Uterus (tissue), 2 donors: Measurements from ENCODE around the gene RPP38.

ENCODE experiments used
- POLR2A ChIP-seq, 2 donors: fragments of 450-650 bp; IDR thresholded peaks; one replicate each; pipeline ENCODE4 v1.6.1; 2016; ENCODE audit warnings: antibody characterized with exemption in 2 of 2, mild to moderate bottlenecking in 1 of 2, moderate library complexity in 1 of 2
- TF ChIP-seq, protein P1 (sequence below), 4 experiments: fragments of 200-600 bp in 2 of 4; fragments of 450-650 bp in 2 of 4; sonication (generic) in 2 of 4; IDR thresholded peaks; one replicate each; pipeline ENCODE4 v1.5.1; 2016 to 2019; ENCODE audit warnings: antibody characterized with exemption in 4 of 4, mild to moderate bottlenecking in 2 of 4, moderate library complexity in 1 of 4

DNA sequence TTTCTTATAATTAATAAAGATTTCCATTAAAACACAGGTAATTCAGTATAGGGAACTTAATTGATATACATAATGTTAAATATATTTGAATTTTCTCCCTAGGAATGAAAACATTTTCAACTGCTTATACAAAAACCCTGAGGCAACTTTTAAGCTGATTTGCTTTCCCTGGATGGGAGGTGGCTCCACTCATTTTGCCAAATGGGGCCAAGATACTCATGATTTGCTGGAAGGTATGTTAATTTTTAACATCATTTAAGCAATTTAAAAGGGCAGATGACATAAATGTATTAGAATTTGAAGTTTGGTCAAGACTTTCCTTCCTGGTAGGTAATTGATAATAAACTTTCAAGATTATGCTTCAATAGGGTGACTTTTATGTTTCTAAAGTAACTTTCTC, 47.6 kb upstream of the RPP38 start:
- TF ChIP-seq, protein P1, sequence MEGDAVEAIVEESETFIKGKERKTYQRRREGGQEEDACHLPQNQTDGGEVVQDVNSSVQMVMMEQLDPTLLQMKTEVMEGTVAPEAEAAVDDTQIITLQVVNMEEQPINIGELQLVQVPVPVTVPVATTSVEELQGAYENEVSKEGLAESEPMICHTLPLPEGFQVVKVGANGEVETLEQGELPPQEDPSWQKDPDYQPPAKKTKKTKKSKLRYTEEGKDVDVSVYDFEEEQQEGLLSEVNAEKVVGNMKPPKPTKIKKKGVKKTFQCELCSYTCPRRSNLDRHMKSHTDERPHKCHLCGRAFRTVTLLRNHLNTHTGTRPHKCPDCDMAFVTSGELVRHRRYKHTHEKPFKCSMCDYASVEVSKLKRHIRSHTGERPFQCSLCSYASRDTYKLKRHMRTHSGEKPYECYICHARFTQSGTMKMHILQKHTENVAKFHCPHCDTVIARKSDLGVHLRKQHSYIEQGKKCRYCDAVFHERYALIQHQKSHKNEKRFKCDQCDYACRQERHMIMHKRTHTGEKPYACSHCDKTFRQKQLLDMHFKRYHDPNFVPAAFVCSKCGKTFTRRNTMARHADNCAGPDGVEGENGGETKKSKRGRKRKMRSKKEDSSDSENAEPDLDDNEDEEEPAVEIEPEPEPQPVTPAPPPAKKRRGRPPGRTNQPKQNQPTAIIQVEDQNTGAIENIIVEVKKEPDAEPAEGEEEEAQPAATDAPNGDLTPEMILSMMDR (IDR thresholded peaks at IDR 0.05): no peak
- TF ChIP-seq POLR2A (IDR thresholded peaks at IDR 0.05): no peak
